Mammary epithelial cell (primary cell): Measurements from ENCODE around the gene ME2.

Experiments used
- CTCF ChIP-seq, 2 donors: IDR thresholded peaks in 1 of 2; conservative IDR thresholded peaks in 1 of 2; 2 replicates each; pipeline ENCODE4 v1.5.1; 2011 to 2012; ENCODE audit warnings: inconsistent platforms in 2 of 2, low read length in 2 of 2, mild to moderate bottlenecking in 2 of 2, control low read depth in 1 of 2, low read depth in 1 of 2; ENCODE audit not compliant: insufficient read depth in 1 of 2; ENCODE audit errors: extremely low read depth in 1 of 2
- EZH2 ChIP-seq: IDR thresholded peaks from 2 replicates; pipeline ENCODE4 v1.6.1; 2012; ENCODE audit warnings: low read length, inconsistent platforms, borderline replicate concordance

GRCh38 chr18:50896093-50896492 lies 17.2 kb downstream of the ME2 start:
- no peak for TF ChIP-seq CTCF (conservative IDR thresholded peaks at IDR 0.05 in 1 of 2, IDR thresholded peaks at IDR 0.05 in 1 of 2; ENCODE audit: extremely low read depth in 1 of 2, insufficient read depth in 1 of 2, low read depth in 1 of 2, low read length in 2 of 2)
- no peak for TF ChIP-seq EZH2
